NCI-H187 treated with DMSO at 0.1 percent for 48 hours (cell line): ENCODE results near the gene ZFR2.

Experiments used
- DNase-seq: peaks from one replicate; lab custom pipeline; 2025; lab: John Stamatoyannopoulos, UW

Gene ZFR2

GRCh38 chr19:3785938-3786824 is 82.7 kb downstream of the ZFR2 start, which contains the start of gene MATK:
TSS of gene MATK (minus strand) at chr19:3786381. CDS start at chr19:3785135, 1,246 bp downstream.
- no peak for DNase-seq

GRCh38 chr19:3785451-3785937 is 83.3 kb downstream of the ZFR2 start:
- DNase-seq, result no peak

- no peak for DNase-seq
These were observed 84.0 kb downstream of the ZFR2 start for GRCh38 chr19:3784607-3785450.

- DNase-seq, result no peak
These were observed 84.9 kb downstream of the ZFR2 start for GRCh38 chr19:3783660-3784584.

DNA sequence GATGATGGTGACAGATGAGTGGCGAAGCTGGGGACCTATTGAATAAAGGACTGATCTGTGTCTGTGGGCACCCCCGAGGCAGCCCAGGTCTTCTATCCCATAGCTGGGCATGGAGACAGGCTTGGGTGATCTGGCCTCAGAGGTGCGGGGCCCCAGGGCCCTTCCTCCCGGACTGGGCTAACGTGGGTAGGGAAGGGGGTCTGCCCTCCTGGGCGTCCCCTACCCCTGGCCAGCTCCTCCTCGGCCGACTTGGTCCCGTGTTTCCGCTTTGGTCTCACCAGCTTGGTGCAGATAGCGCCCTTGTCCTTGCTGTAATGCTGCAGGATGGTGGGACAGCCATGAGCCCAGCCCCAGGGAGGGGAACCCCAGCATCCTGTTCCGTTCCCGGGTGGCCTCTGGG is 85.9 kb downstream of the ZFR2 start:
- no peak for DNase-seq

GRCh38 chr19:3782330-3782729 is 86.5 kb downstream of the ZFR2 start:
- no peak for DNase-seq

DNA sequence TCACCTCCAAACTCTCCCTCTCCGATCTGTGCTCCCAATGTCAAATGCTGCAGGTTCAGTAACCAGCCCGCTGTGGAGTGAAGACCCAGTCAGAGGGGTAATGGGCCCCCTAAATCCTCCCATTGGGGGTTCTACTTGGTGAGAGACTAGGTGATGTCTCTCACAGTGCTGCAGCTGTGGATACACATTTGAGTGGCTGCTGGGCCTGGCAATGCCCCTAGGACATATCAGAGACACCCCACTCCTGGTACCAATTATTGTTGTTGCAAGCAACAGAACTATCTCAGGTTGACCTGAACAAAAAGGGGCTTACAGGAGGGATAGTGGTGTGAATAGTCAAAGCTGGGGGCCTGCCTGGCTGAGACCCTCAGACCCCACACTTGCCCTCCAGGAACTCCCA is 87.2 kb downstream of the ZFR2 start:
- DNase-seq, result no peak

DNA sequence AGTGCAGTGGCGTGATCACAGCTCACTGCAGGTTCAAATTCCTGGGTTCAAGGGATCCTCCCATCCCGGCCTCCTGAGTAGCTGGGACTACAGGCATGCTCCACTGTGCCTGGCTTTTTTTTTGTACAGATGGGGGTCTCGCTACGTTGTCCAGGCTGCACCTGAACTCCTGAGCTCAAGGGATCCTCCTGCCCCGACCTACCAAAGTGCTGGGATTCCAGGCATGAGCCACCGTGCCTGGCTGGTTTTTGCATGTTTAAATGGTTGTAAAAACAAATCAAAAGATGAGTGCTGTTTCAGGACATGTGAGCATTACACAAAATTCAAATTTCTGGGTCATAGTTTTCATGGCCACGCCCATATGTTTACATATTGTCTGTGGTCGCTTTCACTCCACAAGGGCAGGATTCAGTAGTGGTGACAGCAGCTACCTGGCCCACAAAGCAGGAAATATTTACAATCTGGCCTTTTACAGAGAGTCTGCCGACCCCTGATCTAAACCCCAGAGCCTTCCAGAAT is 88.0 kb downstream of the ZFR2 start:
- DNase-seq, result no peak

DNA sequence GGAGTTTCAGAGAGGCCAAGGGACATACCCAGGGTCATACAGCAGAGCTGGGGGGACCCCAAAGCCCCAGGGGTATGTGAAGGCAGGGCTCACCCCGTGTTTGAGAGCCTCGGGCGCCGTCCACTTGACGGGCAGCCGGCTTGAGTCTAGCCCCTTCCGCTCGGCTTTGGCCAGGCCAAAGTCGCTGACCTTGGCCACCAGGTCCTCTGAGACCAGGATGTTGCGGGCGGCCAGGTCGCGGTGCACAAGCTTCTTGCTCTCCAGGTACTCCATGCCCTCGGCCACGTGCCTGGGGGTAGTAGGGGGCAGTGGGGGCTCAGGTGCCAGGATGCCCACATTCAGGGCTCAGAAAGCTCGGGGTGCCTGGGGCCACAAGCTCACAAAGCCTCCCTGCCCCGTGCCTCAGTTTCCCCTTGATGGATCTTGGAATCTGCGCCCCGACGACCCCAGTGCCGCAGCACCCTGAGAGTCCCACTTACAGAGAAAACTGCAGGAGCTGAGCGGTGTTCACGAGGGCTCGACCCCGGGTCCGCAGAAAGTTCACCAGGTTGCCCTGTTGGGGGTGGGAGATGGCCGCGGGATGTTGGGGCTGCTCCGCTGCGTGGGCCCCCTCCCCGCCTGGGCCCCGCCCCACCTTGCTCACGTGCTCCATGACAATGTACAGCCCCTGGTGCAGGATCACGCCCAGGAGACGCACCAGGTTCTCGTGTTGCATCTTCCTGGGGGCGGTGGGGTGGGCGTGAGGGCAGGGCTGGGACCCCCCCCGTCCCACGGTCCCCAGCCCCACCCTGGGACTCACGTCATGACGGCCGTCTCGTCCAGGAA is 89.7 kb downstream of the ZFR2 start:
- no peak for DNase-seq

DNA sequence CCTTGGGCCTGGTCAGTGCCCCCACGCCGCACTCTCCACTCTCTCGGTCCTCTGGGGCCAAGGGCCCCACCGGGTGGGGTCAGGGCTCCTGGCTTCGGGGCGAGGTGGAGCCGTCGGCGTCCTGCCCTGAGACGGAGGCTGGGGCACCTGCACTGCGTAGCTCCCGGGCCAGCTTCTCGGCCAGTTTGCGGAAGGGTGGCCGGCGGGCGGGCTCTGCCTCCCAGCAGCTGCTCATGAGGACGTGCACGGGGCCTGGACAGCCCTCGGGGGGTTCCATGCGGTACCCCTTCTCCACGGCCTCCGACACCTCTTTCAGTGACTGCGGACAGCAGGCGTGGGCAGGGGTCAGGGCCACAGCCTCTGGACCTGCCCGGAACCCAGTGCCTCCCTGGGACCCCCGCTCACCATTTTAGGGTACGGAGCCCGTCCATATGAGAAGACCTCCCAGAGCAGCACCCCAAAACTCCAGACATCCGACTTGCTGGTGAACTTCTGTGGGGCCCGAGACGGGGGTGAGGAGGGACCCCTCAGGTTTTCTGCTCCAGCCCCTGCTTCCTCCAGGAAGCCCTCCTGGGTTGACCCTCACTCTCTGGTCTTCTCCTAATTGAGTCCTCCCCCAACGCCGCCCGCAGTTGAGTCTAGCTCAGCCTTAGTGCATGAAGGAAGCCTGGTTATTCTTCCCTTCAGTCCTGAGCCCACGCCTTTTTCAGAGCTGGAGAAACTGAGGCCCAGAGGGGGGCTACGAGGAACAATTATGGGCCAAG is 90.6 kb downstream of the ZFR2 start:
- no peak for DNase-seq

DNA sequence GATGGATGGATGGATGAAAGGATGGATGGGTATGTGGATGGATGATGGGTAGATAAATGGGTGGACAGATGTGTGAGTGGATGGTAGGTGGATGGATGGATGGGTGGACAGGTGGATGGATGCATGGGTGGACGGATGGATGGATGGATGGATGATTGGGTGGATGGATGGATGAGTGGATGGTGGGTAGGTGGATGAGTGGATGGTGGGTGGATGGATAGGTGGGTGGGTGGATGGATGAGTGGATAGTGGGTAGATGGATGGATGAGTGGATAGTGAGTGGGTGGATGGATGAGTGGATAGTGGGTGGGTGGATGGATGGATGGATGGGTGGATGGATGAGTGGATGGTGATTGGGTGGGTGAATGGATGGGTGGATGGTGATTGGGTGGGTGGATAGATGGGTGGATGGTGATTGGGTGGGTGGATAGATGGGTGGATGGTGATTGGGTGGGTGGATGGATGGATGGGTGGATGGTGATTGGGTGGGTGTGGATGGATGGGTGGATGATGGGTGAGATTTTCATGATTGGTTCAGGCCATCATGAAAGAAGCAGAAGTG is 92.3 kb downstream of the ZFR2 start:
- no peak for DNase-seq

- no peak for DNase-seq
These were observed 93.0 kb downstream of the ZFR2 start for GRCh38 chr19:3775831-3776230.

- no peak for DNase-seq
These were observed 93.5 kb downstream of the ZFR2 start for GRCh38 chr19:3775374-3775711.

DNA sequence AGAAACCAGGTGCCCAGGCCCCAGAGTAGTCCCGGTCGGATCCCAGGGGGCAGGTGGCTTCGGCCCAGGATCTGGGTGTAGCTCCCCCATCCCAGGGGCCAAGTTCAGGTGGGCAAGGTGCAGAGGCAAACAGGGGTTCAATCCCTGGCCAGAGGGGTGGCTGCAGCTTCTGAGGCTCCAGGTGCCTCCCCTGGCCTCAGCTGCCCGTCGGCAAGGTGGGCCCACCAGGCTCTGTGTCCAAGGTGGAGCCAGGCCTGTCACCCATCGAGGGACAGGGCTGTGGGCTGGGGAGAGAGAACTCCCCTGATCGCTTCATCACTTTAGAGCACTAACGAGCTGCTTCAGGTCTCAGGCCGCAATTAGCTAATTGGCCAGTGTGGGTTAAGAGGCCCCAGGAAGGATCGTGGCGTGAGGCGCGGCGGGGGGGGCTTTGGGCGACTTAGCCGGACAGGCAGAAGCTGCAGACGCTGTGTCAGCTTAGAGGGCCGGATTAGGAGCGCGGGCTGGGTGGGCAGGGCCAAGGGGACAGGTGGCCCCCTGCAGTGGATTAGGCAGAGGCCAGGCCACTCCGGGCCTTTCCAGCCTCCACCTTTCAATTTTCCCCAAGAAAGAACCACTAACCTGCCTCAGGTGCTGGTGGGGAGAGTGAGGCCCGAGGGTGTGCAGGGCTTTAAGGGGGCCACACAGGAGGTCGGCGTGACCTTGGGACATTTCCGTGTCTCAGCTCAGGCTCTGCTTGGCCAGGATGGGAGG is 94.0 kb downstream of the ZFR2 start:
- no peak for DNase-seq

GRCh38 chr19:3773814-3774515 is 94.9 kb downstream of the ZFR2 start:
- no peak for DNase-seq

- no peak for DNase-seq
These were observed 96.9 kb downstream of the ZFR2 start, which contains the start of gene RAX2 for GRCh38 chr19:3771906-3772455. TSS of gene RAX2 (minus strand) at chr19:3772228. CDS start at chr19:3771742, 486 bp downstream.

GRCh38 chr19:3771000-3771905 is 97.6 kb downstream of the ZFR2 start:
- DNase-seq, result no peak
